ENCODE data around the gene ITSN2. TPM values are rescaled to one million over a fixed set of nuclear protein-coding genes. Genes with fewer than 3 reads are reported as not detected.
A peak's percentile ranks its signal among the peaks of the same experiment; 100 is the strongest.

The ITSN2 gene
- total RNA-seq, 1 donor from 2014 or later: 68.2 TPM

DNA sequence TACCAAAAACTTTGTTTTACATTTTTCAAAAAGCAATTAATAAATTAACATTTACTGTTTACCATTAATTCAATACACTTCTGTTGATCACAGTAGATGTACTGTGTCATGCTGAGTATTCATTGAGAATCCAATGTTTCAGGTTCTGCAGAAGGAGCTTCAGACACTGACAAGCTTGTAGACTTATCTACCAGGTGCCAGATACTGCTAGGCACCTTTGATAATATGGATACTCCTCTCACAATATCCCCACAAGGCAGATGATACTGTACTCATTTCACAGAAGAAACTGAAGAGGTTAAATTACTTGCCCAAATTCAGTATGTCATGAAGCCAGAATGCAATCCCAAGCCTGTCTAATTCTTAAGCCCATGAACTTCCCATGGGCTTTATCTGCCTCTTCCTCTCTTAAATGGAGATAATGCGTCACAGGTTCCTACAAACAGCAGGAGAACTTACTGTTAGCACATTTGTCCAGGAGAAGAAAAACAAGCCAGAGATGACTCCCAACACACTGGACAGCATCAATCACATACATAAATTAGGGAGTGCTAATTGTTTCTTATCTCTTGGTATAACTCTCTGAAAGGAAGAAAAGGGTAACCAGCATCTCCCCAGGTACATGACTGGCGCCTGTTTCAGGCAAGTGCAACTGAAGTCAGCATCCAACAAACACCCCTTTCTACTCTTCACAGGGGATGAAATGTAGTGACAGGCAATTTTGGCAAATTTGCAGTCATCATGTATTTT is 27.4 kb downstream of the ITSN2 start:
- DNase-seq: peak; percentile 48

DNA sequence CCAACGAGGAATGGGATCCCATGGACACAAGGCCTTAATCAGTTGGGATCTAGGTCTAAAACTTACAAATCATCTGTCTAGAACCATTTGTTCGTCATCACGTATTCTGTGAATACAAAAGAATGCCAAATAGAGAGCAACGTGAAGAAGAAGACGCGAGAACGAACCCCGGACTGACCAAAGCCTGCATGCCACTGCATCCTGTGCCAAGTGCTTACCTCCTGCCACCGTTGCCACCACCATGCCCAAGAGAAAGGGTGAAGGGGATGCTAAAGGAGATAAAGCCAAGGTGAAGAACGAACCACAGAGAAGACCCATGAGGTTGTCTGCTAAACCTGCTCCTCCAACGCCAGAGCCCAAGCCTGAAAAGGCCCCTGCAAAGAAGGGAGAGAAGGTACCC is 30.2 kb downstream of the ITSN2 start:
- DNase-seq: no peak

DNA sequence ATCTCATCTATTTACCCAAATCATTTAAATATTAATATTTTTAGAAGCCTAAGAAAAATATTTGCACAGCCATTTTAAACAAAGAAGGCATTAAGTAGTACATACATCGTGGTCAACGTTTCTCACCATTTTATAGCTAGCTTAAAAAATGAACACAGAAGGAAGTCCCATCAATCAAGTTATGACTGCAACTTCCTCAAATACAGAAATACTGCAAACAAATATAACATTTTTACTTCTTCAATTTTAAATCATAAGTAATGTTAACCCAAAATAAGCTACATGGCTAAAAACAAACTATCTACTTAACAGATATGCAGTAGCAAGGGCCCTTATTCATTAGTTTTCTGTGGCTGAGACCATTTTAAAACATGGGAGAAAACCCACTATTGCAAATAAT is 30.6 kb downstream of the ITSN2 start:
- DNase-seq: peak; percentile 22

DNA sequence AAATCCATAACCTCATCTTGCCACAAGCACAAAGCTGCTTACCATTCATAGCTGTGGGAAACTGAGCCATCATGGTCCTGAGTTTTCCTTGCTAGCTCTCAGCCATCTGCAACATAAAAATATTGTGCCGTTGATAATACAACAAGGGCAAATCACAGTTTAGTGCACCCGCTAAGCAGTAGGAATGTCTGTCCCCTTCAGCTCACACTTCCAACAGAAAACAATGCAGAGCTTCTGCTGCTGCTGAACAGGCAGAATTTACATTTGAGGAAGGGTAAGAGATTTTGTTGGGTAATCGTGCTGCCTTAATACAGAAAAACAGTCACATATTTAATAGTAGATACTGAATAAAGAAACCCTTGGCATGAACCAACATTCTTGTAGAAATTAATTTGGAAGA is 32.3 kb downstream of the ITSN2 start:
- no peak for DNase-seq

DNA sequence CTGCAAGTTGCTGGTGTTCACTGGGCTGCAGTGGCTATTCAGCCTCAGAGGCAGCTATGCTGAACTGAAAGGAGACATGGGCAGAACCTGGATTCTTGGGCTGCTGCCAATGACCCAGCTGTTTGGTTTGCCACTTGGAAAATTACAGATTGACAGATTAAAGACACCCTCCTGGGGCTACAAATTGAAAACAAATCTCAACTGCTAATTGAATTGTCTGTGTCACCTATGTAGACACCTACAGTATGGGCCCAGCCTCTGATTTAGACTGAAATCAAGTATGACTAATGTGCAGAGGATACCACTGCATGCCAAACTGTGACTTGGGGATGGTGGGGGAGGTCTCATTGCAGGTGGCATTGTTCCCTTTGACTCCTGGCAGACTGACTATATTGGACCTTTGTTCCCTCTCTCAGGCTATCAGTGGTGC is 42.8 kb downstream of the ITSN2 start:
- DNase-seq: peak; percentile 48

DNA sequence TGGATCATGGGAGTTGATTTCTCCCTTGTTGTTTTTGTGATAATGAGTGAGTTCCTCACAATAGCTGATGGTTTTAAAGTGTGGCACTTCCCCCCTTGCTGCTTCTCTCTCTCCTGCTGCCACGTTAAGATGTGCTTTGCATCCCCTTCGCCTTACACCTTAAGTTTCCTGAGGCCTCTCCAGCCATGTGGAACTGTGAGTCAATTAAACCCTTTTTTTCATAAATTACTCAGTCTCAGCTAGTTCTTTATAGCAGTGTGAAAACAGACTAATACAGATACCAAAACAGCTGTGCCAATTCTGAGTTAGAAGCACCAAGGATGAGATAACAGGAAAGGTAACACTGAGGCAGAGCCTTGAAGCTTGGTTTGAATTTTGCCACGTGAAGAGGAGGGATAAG is 44.7 kb downstream of the ITSN2 start:
- DNase-seq: no peak

DNA sequence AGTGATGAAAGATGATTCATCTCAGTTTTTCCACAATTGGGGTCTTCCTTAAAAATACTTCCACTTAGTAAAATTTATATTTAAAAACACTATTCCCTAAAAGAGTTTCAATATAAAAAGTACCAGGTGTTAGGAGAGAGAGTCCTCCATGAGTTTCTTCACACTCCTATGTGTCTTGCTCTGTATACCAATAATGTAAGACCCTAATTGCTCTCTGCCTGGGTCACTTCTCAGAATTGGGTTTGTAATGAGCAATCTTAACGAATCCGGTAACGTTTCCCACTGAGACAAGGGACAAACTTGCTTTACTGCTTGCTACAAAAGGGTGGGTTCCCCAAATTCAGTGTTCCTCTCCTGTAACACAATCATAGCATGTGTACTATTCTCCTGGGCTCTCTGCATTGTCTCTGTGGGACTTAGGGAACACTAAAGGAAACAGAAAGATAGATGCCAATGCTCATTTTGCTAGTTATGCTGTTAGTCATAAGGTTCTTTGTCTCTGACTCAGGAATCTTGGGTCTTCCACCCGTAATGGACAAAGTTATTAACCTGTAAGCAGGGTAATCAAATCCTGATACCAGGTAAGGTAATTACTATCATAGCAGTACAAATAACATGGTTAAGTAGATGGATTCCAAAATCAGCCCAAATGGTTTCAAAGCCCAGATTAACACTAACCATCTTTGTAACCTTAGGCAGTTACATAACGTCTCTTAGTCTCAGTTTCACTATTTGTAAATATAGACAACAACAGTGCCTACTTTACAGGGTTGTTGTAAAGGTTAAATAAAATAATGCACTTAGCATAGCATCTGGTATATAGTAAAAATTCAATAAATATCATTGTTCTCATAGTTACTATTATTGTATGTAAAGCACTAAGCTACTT is 46.3 kb downstream of the ITSN2 start:
- peak; percentile 15 for DNase-seq

DNA sequence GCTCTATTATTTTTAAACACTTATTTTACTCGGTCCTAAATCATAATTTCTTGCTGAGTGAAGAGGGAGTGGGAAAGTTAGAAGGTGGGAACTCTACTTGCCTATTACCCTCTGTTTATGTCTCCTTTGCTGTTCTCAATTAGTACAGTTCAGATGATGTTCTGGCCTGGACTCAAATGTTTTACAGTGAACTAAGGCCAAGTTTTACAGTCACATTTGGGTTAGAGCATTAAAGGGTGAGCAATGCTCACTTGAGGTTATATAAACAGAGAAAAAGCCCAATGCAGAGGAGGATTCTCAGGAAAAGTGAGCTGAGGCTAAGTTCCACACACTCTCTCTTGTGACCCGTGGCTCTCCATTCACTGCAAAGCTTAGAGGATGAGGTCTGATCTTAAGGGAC is 52.4 kb downstream of the ITSN2 start:
- no peak for DNase-seq

DNA sequence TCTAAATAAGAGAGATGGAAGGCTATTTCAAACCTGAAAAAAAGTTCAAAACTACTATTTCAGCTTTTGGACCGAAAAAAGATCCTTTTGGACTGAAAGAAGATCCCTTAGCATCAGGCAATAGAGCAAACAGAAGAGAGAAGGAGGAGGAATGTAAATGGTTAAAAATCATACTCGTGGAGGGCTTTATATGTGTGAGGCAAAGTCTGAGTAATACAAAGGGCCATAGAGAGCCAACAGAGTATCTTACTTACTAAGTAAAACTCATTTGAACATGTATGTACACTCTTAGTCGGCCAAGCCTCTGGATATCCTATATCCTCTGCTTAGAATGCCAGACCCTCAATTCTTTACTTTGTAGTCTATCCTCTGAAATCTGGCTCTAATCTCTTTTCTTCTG is 55.7 kb downstream of the ITSN2 start:
- DNase-seq: no peak

DNA sequence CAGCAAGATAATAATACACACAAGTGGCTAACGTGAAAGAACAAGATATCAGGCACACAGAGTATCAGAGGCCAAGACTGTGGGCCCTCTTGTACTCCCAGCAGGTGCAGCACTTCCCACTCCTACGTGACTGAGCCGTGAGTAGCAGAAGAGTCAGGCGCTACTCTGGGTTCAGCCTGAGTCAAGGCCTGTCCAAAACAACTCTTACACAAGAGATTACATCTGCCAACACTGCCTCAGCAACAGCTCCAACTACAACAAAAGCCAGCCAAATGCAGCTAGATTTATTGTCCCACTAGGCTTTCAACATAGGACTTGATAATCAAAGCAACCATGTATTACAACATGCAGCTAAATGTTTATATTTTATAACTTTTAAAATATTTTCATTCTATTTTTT is 56.2 kb downstream of the ITSN2 start:
- DNase-seq: peak; percentile 23

DNA sequence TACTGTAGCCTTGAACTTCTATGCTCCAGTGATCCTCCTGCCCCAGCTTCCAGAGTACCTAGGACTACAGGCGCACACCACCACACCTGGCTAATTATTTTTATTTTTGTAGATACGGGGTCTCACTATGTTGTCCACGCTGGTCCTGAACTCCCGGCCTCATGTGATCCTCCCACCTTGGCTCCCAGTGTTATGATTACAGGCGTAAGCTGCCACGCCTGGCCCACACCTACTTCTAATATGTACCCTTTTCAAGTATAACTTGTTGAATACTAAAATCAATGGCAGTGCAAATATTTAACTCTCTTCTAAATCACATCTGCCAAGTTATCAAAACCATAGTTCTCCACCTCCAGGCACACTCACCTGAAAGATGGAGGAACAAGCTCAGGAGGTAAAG is 58.7 kb downstream of the ITSN2 start:
- no peak for DNase-seq

DNA sequence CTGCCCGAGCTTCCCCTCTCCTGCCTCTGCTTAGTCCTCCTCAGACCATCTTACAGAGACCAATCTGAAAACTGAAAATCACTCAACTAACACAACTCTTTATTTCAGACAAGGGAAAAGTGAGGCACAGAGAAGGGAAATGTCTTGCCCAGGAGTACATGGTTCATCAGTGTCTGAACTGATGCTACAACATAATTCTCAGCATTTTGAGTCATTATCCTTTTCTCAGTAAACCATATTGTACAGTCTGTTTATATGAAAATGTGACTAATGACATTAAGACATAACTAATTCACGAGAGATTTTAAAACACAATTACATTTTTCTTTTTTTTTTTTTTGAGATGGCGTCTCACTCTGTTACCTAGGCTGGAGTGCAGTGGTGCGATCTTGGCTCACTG is 62.7 kb downstream of the ITSN2 start:
- DNase-seq: no peak

DNA sequence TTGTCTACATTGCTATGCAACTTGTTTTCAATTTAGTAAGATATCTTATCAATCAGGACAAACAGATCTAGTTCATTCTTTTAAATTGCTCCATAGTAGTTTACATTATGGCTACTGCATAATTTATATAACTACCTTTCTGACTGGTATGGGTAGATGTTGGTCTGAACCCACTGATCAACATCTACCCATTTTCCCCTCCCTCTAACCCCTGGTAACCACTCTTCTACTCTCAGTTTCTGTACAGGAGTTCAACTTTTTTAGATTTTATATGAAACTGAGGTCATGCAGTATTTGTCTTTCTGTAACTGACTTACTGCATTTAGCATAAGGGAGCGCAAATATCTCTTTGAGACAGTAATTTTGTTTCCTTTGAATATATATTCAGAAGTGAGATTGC is 73.2 kb downstream of the ITSN2 start:
- DNase-seq: no peak

DNA sequence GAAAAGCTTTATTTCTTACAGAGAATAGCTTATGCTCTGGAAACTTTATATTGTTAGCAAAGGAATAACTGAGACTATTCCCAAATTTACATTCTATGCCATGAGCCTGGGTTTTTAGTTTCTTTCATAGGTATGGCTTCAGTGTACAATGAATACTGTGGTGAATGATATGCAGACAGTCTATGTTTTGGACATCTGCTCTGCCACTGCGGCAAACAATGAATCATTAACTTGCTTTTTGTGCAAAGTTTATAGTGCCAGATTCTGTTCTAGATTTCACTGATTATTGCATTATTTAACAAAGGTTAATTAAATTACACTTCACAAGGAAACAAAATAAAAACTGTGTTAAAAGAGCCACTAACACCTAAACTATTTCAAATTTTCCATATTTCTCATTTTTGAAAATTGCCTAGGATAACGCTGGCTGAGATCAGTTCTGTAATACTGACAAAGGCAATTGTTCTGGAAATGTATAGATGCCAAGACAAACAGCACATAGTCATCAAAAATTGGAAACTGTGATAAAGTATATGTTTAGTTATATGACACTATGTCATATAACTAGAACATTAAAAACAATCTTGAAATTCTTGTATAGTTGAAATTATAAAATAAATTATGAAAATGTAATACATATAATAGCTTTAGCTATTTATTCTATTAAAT is 74.7 kb downstream of the ITSN2 start:
- peak; percentile 43 for DNase-seq

DNA sequence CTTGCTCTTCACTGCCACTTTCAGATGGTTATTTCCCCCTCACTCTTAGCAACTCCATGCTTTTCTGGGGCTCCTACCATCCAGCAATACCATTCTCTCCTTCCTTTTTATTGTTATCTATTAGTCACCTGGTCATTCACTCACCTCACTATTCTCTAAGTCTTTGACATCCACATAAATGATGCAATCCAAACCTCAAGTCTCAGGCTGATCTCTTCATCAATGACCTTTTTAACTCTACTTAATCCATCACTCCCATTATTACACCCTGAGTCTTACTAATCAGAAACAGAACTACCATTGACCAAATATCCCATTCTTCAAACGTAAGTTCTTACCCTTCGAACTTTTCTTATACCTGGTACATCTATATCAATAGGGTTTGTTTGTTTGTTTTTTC is 79.7 kb downstream of the ITSN2 start:
- no peak for DNase-seq

DNA sequence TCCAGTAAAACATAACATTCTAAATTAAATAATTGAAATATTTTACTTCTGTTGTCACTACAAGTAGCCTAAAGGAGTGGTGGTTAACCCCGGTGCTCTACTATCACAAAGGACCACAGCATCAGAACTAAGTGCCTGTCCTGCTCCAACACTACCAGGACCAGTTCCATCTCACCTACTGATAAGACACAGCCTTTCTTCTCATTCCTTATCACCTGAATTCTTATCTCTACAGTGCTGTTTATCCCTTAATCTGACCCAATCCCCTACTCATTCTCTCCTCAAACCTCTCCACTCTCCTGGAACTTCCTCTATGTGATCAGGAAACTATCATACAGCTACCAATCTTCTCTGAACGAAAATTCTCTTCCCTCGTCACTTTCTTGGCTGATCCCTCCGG is 80.2 kb downstream of the ITSN2 start:
- DNase-seq: no peak

DNA sequence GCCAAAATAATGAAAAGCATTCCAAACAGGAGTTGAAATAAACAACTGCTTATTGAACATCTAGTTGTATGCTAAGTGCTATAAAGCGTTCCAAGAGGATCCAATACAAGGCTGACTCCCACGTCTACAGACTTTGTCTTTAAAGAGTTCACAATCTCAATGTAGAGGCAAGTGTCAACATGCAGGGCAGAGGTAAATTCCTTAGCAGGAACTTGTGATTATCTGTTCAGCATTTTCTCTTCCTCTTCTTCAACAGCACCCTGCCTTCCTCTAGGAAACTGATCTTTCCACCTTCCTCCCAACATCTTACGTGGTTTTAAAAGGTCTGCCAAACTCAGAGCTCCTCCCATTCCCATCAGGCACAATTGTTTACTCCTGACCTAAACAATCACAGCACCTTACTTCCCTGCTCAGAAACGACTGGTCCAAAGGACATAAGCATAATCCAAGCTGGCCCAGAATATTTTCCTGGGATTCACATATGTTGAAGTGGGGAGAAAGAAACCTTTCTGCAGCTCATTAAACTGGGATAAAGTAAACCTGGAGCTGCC is 83.9 kb downstream of the ITSN2 start:
- no peak for DNase-seq

DNA sequence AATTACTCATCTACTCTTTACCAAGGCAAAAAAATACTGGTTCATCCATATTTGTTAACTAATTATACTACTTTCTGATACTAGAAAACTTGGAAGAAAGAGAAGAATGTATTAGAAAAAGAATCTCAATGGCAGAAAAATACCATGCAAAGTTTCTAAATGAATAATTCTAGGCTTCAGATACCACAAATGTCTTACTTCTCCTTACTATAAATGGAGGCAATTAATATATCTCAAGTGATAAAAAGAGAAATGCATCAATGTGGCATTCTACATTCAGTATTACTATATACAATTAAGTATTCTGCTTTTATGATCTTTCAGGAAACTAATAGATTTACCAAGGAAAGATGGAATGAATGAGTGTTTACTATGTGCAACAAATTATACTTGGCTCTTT is 85.5 kb downstream of the ITSN2 start:
- no peak for DNase-seq

DNA sequence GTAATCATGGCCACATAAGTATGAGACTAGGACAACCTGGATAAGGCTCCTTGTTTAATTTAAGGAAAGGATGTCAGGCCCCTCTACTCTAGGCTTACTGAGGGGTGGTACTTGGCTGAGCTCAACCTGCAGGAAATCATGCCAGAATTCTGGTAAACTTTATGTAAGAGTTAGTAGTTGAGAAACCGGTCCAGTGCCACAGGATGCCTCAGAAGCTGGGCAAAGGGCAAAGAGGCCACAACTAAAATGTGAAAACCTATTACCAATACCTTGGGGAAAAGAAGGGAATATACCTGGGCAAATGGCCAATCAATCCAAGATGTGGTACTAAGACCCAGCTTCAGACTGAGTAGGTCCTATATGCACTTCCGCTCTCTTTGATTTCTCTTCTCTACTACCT is 86.7 kb downstream of the ITSN2 start:
- no peak for DNase-seq

DNA sequence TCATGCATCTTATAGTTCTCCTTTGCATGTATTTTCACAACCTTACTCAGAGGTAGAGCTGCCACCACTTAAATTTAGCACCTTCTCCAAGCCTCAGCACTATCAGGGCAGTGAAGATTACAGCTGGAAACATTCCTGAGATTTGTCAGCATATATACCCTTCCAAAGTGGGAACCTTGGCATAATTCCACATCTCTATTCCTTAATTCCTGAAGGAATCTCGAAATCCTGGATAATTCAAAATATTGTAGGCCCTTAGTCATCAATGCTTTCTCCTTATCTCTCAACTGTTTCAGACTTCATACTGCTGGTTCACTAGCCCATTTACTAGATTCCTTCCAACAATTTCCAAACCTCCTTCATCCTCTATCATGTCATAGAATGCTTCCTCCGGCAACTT is 87.4 kb downstream of the ITSN2 start:
- DNase-seq: no peak

DNA sequence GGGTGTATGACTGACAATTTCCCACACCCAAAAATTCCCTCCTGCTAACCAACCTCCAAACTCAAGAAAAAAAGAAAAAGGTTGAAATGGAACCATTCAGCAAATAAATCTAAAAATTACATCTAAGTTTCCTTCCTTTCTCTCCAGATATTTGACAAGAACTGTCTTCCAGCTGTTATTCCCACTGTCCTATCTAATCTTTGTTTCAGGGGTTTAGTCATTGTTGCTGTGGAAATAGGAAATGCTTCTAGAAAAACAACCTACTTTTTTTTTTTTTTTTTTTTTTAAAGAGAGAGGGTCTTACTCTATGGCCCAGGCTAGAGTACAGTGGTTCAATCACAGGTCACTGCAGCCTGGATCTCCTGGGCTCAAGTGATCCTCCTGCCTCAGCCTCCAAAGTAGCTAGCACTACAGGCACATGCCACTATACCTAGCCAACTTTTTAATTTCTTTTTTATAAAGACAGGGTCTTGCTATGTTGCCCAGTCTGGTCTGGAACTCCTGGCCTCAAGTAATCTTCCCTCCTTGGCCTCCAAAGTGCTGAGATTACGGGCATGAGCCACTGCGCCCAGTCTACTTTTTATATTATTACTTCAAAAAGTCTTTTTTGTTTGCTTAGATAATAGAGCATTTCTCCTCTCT is 88.1 kb downstream of the ITSN2 start:
- DNase-seq: peak; percentile 60

DNA sequence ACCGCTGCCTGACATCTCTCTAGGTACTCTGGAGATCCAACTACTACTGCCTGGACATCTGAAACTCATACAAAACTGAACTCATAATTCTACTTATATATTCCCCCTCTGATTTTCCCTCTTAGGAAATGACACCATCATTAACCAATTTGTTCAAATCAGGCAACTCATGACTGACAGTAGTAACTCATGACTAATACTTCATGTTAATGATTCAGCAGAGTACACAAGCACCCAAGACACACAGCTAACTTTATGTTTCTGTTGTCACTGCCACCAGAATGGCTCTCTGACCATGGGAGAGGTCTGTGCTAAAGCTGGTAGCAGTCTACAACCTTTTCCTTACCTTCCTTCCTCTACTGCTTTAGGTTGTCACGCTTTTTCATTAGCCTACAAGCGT is 91.1 kb downstream of the ITSN2 start:
- DNase-seq: peak; percentile 76

DNA sequence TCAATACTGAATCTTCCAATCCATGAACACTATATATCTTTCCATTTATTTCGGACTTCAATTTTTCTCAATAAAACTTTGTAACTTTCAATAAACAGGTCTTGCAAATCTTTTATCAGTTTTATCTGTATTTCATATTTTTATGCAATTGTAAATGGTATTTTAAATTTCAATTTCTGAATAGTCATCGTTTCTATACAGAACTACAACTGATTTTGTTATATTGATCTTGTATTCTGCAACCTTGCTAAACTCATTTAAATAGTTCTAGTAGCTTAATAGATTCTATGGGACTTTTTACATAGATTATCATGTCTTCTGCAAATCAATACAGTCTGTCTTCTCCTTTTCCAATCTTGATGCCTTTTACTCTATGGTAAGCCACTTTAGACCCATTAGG is 95.1 kb downstream of the ITSN2 start:
- DNase-seq: no peak
